ENCODE data around the gene NECTIN1. TPM values are rescaled to one million over a fixed set of nuclear protein-coding genes. Genes with fewer than 3 reads are reported as not detected.

The NECTIN1 gene
- total and polyA plus RNA-seq, 2 of the 4 experiments (the other 2 are of a cell fraction): 2.3 to 4.2 TPM

DNA sequence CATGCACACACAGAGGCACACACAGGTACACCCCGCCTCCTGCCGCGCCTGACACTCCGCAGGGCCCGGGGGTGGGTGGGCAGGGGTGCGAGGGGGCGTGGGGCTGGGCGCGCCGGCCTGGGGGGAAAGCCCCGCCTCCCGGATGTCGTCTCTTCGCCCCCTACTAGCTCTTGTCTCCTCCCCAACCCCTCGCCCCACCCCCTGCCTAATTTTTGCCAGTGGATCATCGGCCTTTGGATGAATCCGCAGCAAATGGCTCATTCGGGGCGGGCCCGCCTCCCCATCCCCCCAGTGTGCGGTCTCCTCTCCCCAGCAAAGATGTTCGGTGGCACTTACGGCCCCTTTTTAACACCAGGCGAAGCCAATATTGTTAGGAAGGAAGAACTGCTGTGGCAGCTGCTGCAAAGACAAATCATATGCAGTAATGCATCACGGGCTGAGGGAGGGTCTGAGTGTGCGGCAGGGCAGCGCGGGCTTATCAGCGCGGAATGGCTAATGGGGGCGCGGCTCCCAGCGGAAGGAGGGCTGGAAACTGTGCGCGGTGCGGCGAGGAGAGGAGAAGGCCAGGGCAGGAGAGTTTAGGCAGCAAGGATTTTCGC is 13.4 kb upstream of the NECTIN1 start:
- H3K4ac ChIP-seq (ENCODE audit: low read depth, low read length): no peak overlapping the region
- H3K18ac ChIP-seq (ENCODE audit: low read depth, low read length): no peak overlapping the region
- DNase-seq (no peak), ATAC-seq (ENCODE audit: low read depth) (peak; percentile 52)
- intact Hi-C loops (cut with micrococcal nuclease) (no loop called here), in situ Hi-C loops (cut with MboI; ENCODE audit: low sequenced_read_pairs) (no loop called here), dilution Hi-C loops (cut with HindIII; ENCODE audit: low sequenced_read_pairs, unreplicated experiment) (no loop called here)
- H3K56ac ChIP-seq (ENCODE audit: extremely low read depth, insufficient read depth, low read length): no peak overlapping the region
- H4K5ac ChIP-seq (ENCODE audit: low read depth, low read length): no peak overlapping the region
- H2BK5ac ChIP-seq (ENCODE audit: low read depth, low read length, poor library complexity, severe bottlenecking): no peak overlapping the region
- no peak overlapping the region for H3K4me3 ChIP-seq (ENCODE audit: insufficient read depth, low read depth, low read length)
- no peaks in the 10 kb centered on the region; the same call in 1 of the 2 replicates for H3K4me1 ChIP-seq (ENCODE audit: control insufficient read depth, insufficient read depth, low read length)
- no peaks in the 10 kb centered on the region for H3K36me3 ChIP-seq (ENCODE audit: control insufficient read depth, insufficient read depth, low read length)
- no peak overlapping the region for H3K9ac ChIP-seq (ENCODE audit: low read depth, low read length)
- H4K8ac ChIP-seq (ENCODE audit: low read depth in 2 of 2, low read length in 2 of 2): no peak overlapping the region
- WGBS, 2 experiments (ENCODE audit: extremely low coverage in 2 of 2, insufficient read length in 1 of 2): 4% methylated on average over 5 of the region's 38 CpGs; no CpG with 5 or more reads in 1 of the 2 experiments
- H3K23ac ChIP-seq (ENCODE audit: low read depth, low read length): no peak overlapping the region
- H3K79me1 ChIP-seq (ENCODE audit: low read depth in 1 of 2, low read length in 2 of 2): no peaks in the 10 kb centered on the region
- H2BK20ac ChIP-seq (ENCODE audit: low read depth, low read length): no peak overlapping the region
- H3K27ac ChIP-seq (ENCODE audit: insufficient read depth, low read length): no peak overlapping the region
- POLR2A ChIA-PET (ENCODE audit: unreplicated experiment): no interaction called here
- no TSS peak for BruUV-seq (replicated peaks)
- H2AK9ac ChIP-seq (replicated peaks; ENCODE audit: low read depth, low read length, poor library complexity): peak overlapping the region; percentile 26
- no peak overlapping the region for H2AK5ac ChIP-seq (ENCODE audit: low read depth, low read length)
- CTCF ChIA-PET: no interaction called here
- H3K27me3 ChIP-seq (ENCODE audit: control insufficient read depth, insufficient read depth, low read length): peaks cover 65% of the 10 kb centered on the region
- H4K91ac ChIP-seq (ENCODE audit: insufficient read depth, low read depth, low read length): no peak overlapping the region
- H3K14ac ChIP-seq (replicated peaks; ENCODE audit: low read depth, low read length): no peak overlapping the region
- no peaks in the 10 kb centered on the region for H4K20me1 ChIP-seq (ENCODE audit: insufficient read depth, low read length)
- H3K9me1 ChIP-seq (ENCODE audit: insufficient read depth, low read length): 0 out of 2 replicates have a peak, but pooled peaks cover 2% of the 10 kb centered on the region
- H2AFZ ChIP-seq (replicated peaks; ENCODE audit: low read length, poor library complexity): peak overlapping the region; percentile 58
- no peak overlapping the region for H2BK15ac ChIP-seq (ENCODE audit: low read depth, low read length)
- no peak for TF ChIP-seq FOS (IDR thresholded peaks at IDR 0.05; ENCODE audit: low read depth, low read length)
- TF ChIP-seq, protein P1, sequence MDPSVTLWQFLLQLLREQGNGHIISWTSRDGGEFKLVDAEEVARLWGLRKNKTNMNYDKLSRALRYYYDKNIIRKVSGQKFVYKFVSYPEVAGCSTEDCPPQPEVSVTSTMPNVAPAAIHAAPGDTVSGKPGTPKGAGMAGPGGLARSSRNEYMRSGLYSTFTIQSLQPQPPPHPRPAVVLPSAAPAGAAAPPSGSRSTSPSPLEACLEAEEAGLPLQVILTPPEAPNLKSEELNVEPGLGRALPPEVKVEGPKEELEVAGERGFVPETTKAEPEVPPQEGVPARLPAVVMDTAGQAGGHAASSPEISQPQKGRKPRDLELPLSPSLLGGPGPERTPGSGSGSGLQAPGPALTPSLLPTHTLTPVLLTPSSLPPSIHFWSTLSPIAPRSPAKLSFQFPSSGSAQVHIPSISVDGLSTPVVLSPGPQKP (IDR thresholded peaks at IDR 0.05; ENCODE audit: borderline replicate concordance, low read depth, low read length): no peak
- no peak for TF ChIP-seq MAZ (IDR thresholded peaks at IDR 0.05; ENCODE audit: borderline replicate concordance, low read depth, low read length)
- no peak for TF ChIP-seq RCOR1 (IDR thresholded peaks at IDR 0.05; ENCODE audit: insufficient replicate concordance, low read length)
- no peak for TF ChIP-seq RFX5 (IDR thresholded peaks at IDR 0.05; ENCODE audit: low read depth, low read length)
- no peak for TF ChIP-seq POLR2A (IDR thresholded peaks at IDR 0.05; ENCODE audit: low read depth, low read length)
- no peak for TF ChIP-seq CHD1 (IDR thresholded peaks at IDR 0.05; ENCODE audit: low read depth, low read length)
- no peak for TF ChIP-seq BHLHE40 (IDR thresholded peaks at IDR 0.05; ENCODE audit: low read depth, low read length)
- no peak for TF ChIP-seq MAFK (IDR thresholded peaks at IDR 0.05; ENCODE audit: low read depth, low read length)
- no peak overlapping the region for H2BK120ac ChIP-seq (ENCODE audit: low read depth, low read length)
- H3K4me2 ChIP-seq (ENCODE audit: low read depth, low read length): peak overlapping the region; percentile 49; the same call in 1 of the 2 replicates
- H3K9me3 ChIP-seq (ENCODE audit: control insufficient read depth, insufficient read depth, low read length): no peaks in the 10 kb centered on the region

Data from IMR-90 (cell line).